Liver (tissue), 9 donors: ENCODE measurements around the gene HMX1. TPM values are rescaled to one million over a fixed set of nuclear protein-coding genes. Genes with fewer than 3 reads are reported as not detected.

Experiments used
- DNase-seq: peaks from one replicate; pipeline ENCODE4 v3.0.0-alpha.2; 2017; ENCODE audit warnings: low spot score
- H3K27ac ChIP-seq, 2 donors: one replicate each; pipeline ENCODE4 v1.7.0; 2013; ENCODE audit warnings: inconsistent platforms in 2 of 2, low read length in 2 of 2, control low read depth in 1 of 2, low read depth in 1 of 2, mild to moderate bottlenecking in 1 of 2
- H3K27me3 ChIP-seq, 4 donors: one replicate each; pipeline versions ENCODE4 v1.6.1 to v1.7.0; 2013; ENCODE audit warnings: low read length in 3 of 4, inconsistent platforms in 1 of 4, mild to moderate bottlenecking in 1 of 4, moderate library complexity in 1 of 4; ENCODE audit not compliant: control insufficient read depth in 4 of 4, insufficient read depth in 4 of 4
- H3K36me3 ChIP-seq, 4 donors: one replicate each; pipeline versions ENCODE4 v1.6.1 to v1.7.0; 2013; ENCODE audit warnings: low read length in 3 of 4, mild to moderate bottlenecking in 3 of 4, low read depth in 1 of 4, moderate library complexity in 1 of 4; ENCODE audit not compliant: control insufficient read depth in 4 of 4, insufficient read depth in 3 of 4
- H3K4me1 ChIP-seq, 4 donors: one replicate each; pipeline versions ENCODE4 v1.6.1 to v1.7.0; 2013; ENCODE audit warnings: low read length in 3 of 4, mild to moderate bottlenecking in 3 of 4, moderate library complexity in 1 of 4; ENCODE audit not compliant: control insufficient read depth in 4 of 4, insufficient read depth in 4 of 4
- H3K4me3 ChIP-seq, 3 donors: one replicate each; pipeline versions ENCODE4 v1.6.1 to v1.7.0; 2013; ENCODE audit warnings: low read length in 3 of 3, control low read depth in 1 of 3, low read depth in 1 of 3, mild to moderate bottlenecking in 1 of 3
- H3K9ac ChIP-seq, 2 donors: one replicate each; pipeline ENCODE4 v1.7.0; 2013; ENCODE audit warnings: low read length in 2 of 2, mild to moderate bottlenecking in 2 of 2, moderate library complexity in 2 of 2, control low read depth in 1 of 2, low read depth in 1 of 2
- H3K9me3 ChIP-seq, 4 donors: one replicate each; pipeline versions ENCODE4 v1.6.1 to v1.7.0; 2013; ENCODE audit warnings: low read length in 3 of 4; ENCODE audit not compliant: control insufficient read depth in 4 of 4
- EGR1 ChIP-seq, 2 donors: IDR thresholded peaks; 2 replicates each; pipeline ENCODE4 v1.6.1; 2016 to 2018; ENCODE audit warnings: antibody characterized with exemption in 2 of 2, low read depth in 2 of 2
- FOXA1 ChIP-seq: IDR thresholded peaks from 2 replicates; pipeline ENCODE4 v1.6.1; 2016; ENCODE audit warnings: antibody characterized with exemption
- FOXA2 ChIP-seq: IDR thresholded peaks from 2 replicates; pipeline ENCODE4 v1.6.1; 2016; ENCODE audit warnings: antibody characterized with exemption
- GABPA ChIP-seq, 2 donors: IDR thresholded peaks in 1 of 2; conservative IDR thresholded peaks in 1 of 2; 2 replicates each; pipeline ENCODE4 v1.6.1; 2016; ENCODE audit warnings: antibody characterized with exemption in 2 of 2, mild to moderate bottlenecking in 1 of 2, moderate library complexity in 1 of 2
- HNF4A ChIP-seq, 2 donors: conservative IDR thresholded peaks; 2 replicates each; pipeline ENCODE4 v1.6.1; 2016; ENCODE audit warnings: antibody characterized with exemption in 2 of 2, mild to moderate bottlenecking in 2 of 2
- HNF4G ChIP-seq: IDR thresholded peaks from 2 replicates; pipeline ENCODE4 v1.6.1; 2016; ENCODE audit warnings: antibody characterized with exemption
- JUND ChIP-seq, 2 donors: IDR thresholded peaks; 2 replicates each; pipeline ENCODE4 v1.6.1; 2016; ENCODE audit warnings: antibody characterized with exemption in 2 of 2
- RAD21 ChIP-seq, 2 donors: IDR thresholded peaks; 2 replicates each; pipeline ENCODE4 v1.6.1; 2016; ENCODE audit warnings: antibody characterized with exemption in 2 of 2, mild to moderate bottlenecking in 2 of 2
- RXRA ChIP-seq, 2 donors: IDR thresholded peaks; 2 replicates each; pipeline ENCODE4 v1.6.1; 2017 to 2018; ENCODE audit warnings: antibody characterized with exemption in 2 of 2, mild to moderate bottlenecking in 1 of 2
- SP1 ChIP-seq: IDR thresholded peaks from 2 replicates; pipeline ENCODE4 v1.6.1; 2018; ENCODE audit warnings: antibody characterized with exemption, mild to moderate bottlenecking
- TAF1 ChIP-seq: conservative IDR thresholded peaks from 2 replicates; pipeline ENCODE4 v1.6.1; 2016; ENCODE audit warnings: antibody characterized with exemption, mild to moderate bottlenecking
- YY1 ChIP-seq: IDR thresholded peaks from 2 replicates; pipeline ENCODE4 v1.6.1; 2016; ENCODE audit warnings: antibody characterized with exemption, mild to moderate bottlenecking
- WGBS: extraction: QIAGEN DNeasy Blood & Tissue Kit; methylation state at CpG from one replicate; pipeline ENCODE4 v1.1.7; 2013; 5-methylcytosine and 5-hydroxymethylcytosine counted together
- polyA plus RNA-seq, 2 donors: library from polyadenylated mRNA; stranded (reverse) in 1 of 2; unstranded in 1 of 2; fragments of 200-250 nt in 1 of 2; fragments of >200 nt in 1 of 2; fragmentation: Nextera tagmentation in 1 of 2; extraction: Ambion mirVana in 1 of 2; gene quantifications; one replicate each; pipeline versions ENCODE4 v1.2.1 to v1.2.3, GENCODE V29; 2013 to 2015
- total RNA-seq, 2 donors: library from RNA; depleted of rRNA; stranded (reverse); fragments of >200 nt; gene quantifications; one replicate each; pipeline ENCODE4 v1.2.3, GENCODE V29; 2014
- TF ChIP-seq, protein P1 (sequence below): IDR thresholded peaks from 2 replicates; pipeline ENCODE4 v1.6.1; 2016; ENCODE audit warnings: antibody characterized with exemption
- TF ChIP-seq, protein P2 (sequence below): IDR thresholded peaks from 2 replicates; pipeline ENCODE4 v1.6.1; 2016; ENCODE audit warnings: antibody characterized with exemption
- TF ChIP-seq, protein P3 (sequence below): IDR thresholded peaks from 2 replicates; pipeline ENCODE4 v1.6.1; 2016; ENCODE audit warnings: antibody characterized with exemption
- TF ChIP-seq, protein P4 (sequence below): fragments of 150-350 bp; IDR thresholded peaks from 2 replicates; pipeline ENCODE4 v1.5.1; 2017; ENCODE audit warnings: improper control_type of control experiment, low read depth, low read length; ENCODE audit not compliant: missing input control
- TF ChIP-seq, protein P5 (sequence below): IDR thresholded peaks from 2 replicates; pipeline ENCODE4 v1.6.1; 2016; ENCODE audit warnings: antibody characterized with exemption, mild to moderate bottlenecking
- donor health status: healthy.
- donor health status: healthy.
- donor health status: healthy.
- donor health status: healthy.
- donor health status: healthy.

The HMX1 gene
- total and polyA plus RNA-seq, 4 donors = not detected

DNA sequence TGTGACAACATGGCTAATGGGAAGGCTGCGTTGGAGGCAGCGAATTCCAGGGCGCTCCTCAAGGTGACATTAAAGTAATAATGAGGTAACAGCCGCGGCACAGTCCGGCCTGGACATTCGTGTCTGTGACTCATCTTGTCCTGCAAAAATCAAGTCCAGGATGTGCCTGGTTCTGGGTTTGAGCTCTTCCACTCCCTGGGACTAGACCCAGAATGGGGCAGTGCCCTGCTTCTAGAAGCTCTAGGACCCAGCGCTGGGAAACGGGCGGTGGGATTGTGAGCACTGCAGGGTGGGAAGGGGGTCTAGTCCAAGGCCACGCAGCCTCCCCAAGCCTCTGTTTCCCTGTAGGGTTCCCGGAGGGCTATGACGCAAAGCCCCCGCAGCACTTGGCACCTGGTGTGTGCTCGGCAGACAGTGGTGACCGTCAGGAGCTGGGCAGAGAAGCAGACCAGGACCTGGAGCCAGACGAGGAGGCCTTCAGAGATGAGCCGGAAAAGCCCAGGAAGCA lies 34.9 kb downstream of the HMX1 start:
- no peak for DNase-seq
- no peaks in the 10 kb centered on the region for H3K9me3 ChIP-seq
- H3K27ac ChIP-seq = no peak overlapping the region
- H3K27me3 ChIP-seq = peaks cover 0 to 4% (median 0%) of the 10 kb centered on the region in 4 donors
- no peak overlapping the region for H3K4me3 ChIP-seq
- 77% methylated on average over 18 of the region's 18 CpGs for WGBS
- H3K9ac ChIP-seq = no peak overlapping the region
- no peaks in the 10 kb centered on the region for H3K4me1 ChIP-seq
- TF ChIP-seq HNF4A (conservative IDR thresholded peaks at IDR 0.05) (no peak), EGR1 (IDR thresholded peaks at IDR 0.05; ENCODE audit: low read depth in 2 of 2) (no peak), YY1 (no peak), HNF4G (no peak), RAD21 (IDR thresholded peaks at IDR 0.05) (no peak), RXRA (IDR thresholded peaks at IDR 0.05) (no peak), SP1 (no peak), FOXA1 (no peak), TAF1 (no peak)
- TF ChIP-seq, protein P1, sequence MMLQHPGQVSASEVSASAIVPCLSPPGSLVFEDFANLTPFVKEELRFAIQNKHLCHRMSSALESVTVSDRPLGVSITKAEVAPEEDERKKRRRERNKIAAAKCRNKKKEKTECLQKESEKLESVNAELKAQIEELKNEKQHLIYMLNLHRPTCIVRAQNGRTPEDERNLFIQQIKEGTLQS = no peak
- no peaks in the 10 kb centered on the region for H3K36me3 ChIP-seq

DNA sequence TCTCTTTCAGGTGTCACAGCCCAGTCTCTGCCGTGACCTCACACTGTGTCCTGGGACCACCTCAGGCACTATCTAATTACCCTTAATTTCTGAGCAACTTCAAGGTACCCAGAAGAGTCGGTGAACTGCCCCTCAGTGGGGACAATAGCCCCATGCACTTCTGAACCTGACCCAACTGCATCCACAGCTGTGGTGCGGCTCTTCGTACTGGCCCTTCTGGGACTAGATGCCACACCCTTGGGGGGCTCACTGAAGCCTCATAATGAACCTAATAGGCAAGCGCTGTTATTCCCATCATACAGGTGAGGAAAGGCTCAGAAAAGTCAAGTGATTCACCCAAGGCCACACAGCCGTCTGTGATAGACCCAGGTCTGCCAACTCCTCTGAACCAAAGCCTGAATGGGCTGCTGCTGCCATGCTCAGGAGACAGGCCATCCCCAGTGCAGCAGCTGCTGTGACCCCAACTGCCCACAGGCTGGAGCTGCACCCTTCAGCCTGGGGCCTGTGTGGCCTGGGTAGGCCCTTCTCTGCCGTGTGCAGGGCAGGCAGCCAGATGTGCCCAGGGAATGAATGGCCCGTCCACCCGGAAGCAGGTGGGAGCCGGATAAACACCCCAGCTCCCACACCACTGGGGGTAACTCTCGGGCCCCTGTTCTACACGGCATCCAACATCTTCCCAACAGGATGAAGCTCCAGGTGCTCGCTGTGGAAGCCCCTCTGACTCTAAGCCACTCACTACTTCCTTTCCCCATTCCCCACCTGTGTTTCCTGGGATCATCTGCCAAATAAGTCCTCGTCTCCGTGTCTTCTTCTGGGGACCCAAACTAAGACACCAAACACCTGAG lies 35.9 kb downstream of the HMX1 start:
- DNase-seq = no peak
- Histone ChIP-seq H3K4me3 (no peak overlapping the region), H3K9ac (no peak overlapping the region), H3K36me3 (no peaks in the 10 kb centered on the region), H3K27me3 (peaks cover 0 to 4% (median 0%) of the 10 kb centered on the region in 4 donors), H3K9me3 (no peaks in the 10 kb centered on the region), H3K27ac (no peak overlapping the region), H3K4me1 (no peaks in the 10 kb centered on the region)
- TF ChIP-seq JUND (IDR thresholded peaks at IDR 0.05) (no peak), HNF4G (no peak), HNF4A (conservative IDR thresholded peaks at IDR 0.05) (no peak), SP1 (no peak), TAF1 (no peak), FOXA1 (no peak), RXRA (IDR thresholded peaks at IDR 0.05) (no peak), YY1 (no peak), EGR1 (IDR thresholded peaks at IDR 0.05; ENCODE audit: low read depth in 2 of 2) (no peak), RAD21 (IDR thresholded peaks at IDR 0.05) (no peak), FOXA2 (no peak), GABPA (IDR thresholded peaks at IDR 0.05 in 1 of 2, conservative IDR thresholded peaks at IDR 0.05 in 1 of 2) (no peak)
- TF ChIP-seq, protein P1 = no peak
- TF ChIP-seq, protein P2, sequence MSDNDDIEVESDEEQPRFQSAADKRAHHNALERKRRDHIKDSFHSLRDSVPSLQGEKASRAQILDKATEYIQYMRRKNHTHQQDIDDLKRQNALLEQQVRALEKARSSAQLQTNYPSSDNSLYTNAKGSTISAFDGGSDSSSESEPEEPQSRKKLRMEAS = no peak
- TF ChIP-seq, protein P3, sequence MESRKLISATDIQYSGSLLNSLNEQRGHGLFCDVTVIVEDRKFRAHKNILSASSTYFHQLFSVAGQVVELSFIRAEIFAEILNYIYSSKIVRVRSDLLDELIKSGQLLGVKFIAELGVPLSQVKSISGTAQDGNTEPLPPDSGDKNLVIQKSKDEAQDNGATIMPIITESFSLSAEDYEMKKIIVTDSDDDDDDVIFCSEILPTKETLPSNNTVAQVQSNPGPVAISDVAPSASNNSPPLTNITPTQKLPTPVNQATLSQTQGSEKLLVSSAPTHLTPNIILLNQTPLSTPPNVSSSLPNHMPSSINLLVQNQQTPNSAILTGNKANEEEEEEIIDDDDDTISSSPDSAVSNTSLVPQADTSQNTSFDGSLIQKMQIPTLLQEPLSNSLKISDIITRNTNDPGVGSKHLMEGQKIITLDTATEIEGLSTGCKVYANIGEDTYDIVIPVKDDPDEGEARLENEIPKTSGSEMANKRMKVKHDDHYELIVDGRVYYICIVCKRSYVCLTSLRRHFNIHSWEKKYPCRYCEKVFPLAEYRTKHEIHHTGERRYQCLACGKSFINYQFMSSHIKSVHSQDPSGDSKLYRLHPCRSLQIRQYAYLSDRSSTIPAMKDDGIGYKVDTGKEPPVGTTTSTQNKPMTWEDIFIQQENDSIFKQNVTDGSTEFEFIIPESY = no peak
- TF ChIP-seq, protein P4, sequence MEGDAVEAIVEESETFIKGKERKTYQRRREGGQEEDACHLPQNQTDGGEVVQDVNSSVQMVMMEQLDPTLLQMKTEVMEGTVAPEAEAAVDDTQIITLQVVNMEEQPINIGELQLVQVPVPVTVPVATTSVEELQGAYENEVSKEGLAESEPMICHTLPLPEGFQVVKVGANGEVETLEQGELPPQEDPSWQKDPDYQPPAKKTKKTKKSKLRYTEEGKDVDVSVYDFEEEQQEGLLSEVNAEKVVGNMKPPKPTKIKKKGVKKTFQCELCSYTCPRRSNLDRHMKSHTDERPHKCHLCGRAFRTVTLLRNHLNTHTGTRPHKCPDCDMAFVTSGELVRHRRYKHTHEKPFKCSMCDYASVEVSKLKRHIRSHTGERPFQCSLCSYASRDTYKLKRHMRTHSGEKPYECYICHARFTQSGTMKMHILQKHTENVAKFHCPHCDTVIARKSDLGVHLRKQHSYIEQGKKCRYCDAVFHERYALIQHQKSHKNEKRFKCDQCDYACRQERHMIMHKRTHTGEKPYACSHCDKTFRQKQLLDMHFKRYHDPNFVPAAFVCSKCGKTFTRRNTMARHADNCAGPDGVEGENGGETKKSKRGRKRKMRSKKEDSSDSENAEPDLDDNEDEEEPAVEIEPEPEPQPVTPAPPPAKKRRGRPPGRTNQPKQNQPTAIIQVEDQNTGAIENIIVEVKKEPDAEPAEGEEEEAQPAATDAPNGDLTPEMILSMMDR = no peak
- TF ChIP-seq, protein P5, sequence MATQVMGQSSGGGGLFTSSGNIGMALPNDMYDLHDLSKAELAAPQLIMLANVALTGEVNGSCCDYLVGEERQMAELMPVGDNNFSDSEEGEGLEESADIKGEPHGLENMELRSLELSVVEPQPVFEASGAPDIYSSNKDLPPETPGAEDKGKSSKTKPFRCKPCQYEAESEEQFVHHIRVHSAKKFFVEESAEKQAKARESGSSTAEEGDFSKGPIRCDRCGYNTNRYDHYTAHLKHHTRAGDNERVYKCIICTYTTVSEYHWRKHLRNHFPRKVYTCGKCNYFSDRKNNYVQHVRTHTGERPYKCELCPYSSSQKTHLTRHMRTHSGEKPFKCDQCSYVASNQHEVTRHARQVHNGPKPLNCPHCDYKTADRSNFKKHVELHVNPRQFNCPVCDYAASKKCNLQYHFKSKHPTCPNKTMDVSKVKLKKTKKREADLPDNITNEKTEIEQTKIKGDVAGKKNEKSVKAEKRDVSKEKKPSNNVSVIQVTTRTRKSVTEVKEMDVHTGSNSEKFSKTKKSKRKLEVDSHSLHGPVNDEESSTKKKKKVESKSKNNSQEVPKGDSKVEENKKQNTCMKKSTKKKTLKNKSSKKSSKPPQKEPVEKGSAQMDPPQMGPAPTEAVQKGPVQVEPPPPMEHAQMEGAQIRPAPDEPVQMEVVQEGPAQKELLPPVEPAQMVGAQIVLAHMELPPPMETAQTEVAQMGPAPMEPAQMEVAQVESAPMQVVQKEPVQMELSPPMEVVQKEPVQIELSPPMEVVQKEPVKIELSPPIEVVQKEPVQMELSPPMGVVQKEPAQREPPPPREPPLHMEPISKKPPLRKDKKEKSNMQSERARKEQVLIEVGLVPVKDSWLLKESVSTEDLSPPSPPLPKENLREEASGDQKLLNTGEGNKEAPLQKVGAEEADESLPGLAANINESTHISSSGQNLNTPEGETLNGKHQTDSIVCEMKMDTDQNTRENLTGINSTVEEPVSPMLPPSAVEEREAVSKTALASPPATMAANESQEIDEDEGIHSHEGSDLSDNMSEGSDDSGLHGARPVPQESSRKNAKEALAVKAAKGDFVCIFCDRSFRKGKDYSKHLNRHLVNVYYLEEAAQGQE = no peak
- 85% methylated on average over 15 of the region's 15 CpGs for WGBS
